WI38 (cell line): ENCODE measurements around the gene GNAT2.

Experiments
- H3K4me3 ChIP-seq: 2 replicates; pipeline ENCODE4 v1.5.1; 2011; ENCODE audit warnings: low read depth, mild to moderate bottlenecking, control low read depth, low read length
- TF ChIP-seq, protein P1 (sequence below): IDR thresholded peaks from 2 replicates; pipeline ENCODE4 v1.5.1; 2012; ENCODE audit warnings: low read depth, mild to moderate bottlenecking, control low read depth, low read length

The GNAT2 gene

DNA sequence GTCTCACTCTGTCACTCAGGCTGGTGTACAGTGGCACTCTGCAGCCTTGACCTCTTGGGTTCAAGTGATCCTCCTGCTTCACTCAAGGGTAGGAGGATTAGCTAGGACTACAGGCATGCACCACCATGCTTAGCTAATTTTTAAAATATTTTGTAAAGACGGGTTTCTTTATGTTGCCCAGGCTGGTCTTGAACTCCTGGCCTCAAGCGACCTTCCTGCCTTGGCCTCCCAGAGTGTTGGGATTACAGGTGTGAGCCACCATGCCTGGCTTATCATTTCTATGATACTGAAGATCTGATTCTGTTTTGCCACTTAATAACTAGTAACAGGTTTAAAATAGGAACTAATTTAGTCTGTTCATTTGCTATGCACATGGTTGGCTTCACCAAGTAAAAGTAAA is 37.4 kb downstream of the GNAT2 start:
- TF ChIP-seq, protein P1, sequence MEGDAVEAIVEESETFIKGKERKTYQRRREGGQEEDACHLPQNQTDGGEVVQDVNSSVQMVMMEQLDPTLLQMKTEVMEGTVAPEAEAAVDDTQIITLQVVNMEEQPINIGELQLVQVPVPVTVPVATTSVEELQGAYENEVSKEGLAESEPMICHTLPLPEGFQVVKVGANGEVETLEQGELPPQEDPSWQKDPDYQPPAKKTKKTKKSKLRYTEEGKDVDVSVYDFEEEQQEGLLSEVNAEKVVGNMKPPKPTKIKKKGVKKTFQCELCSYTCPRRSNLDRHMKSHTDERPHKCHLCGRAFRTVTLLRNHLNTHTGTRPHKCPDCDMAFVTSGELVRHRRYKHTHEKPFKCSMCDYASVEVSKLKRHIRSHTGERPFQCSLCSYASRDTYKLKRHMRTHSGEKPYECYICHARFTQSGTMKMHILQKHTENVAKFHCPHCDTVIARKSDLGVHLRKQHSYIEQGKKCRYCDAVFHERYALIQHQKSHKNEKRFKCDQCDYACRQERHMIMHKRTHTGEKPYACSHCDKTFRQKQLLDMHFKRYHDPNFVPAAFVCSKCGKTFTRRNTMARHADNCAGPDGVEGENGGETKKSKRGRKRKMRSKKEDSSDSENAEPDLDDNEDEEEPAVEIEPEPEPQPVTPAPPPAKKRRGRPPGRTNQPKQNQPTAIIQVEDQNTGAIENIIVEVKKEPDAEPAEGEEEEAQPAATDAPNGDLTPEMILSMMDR = no peak
- no peak overlapping the region for H3K4me3 ChIP-seq

DNA sequence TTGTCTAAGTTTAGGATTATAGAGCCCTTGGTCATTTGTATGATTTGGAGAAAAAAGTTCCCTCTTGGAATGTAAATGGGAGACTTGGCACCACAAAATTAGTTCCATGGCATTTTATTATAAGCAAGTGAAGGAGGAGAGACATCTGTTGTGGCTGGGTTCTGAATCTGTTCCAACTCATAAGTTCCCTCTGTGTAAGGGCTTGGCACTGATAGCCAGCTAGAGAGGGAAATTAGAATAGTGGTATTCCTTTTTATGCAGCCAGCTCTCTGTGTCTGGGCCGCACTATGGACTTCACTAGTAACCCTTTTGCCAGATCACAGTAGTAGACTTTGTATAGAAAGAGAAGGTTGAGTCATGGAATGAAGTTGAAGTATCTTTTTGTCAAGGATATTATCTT is 39.9 kb downstream of the GNAT2 start:
- no peak overlapping the region for H3K4me3 ChIP-seq
- TF ChIP-seq, protein P1 = no peak

DNA sequence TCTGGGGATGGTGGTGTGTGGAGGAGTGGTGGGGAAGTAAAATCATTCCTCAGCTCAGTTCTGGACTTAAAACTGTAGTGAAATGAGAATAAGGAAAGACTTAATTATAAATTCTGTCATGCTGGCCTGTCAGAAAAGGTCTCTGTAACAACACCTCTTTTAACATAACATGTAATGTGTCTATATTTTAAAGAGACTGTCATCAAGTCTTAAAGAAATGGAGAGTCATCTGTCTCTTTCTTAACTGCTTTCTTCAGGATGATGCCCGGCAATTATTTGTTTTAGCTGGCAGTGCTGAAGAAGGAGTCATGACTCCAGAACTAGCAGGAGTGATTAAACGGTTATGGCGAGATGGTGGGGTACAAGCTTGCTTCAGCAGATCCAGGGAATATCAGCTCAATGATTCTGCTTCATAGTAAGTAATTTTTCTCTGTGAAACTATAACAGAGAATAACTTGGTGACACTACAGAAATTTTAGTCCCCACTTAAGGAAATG is 40.4 kb downstream of the GNAT2 start:
- H3K4me3 ChIP-seq = no peak overlapping the region
- TF ChIP-seq, protein P1 = no peak

DNA sequence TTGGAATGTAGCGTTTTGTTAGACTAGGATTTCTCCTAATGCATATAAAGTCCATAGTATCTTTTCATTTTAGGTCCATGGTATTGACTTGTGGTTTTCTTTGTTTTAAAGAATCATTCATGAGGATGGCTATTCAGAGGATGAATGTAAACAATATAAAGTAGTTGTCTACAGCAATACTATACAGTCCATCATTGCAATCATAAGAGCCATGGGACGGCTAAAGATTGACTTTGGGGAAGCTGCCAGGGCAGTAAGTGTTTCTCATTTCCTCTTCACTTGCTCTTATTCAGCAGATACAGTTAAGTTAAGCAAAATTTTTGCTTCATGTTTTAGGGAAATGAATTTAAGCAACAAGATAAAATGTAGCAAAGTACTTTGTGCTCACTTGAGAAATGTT is 45.6 kb downstream of the GNAT2 start:
- TF ChIP-seq, protein P1 = no peak

DNA sequence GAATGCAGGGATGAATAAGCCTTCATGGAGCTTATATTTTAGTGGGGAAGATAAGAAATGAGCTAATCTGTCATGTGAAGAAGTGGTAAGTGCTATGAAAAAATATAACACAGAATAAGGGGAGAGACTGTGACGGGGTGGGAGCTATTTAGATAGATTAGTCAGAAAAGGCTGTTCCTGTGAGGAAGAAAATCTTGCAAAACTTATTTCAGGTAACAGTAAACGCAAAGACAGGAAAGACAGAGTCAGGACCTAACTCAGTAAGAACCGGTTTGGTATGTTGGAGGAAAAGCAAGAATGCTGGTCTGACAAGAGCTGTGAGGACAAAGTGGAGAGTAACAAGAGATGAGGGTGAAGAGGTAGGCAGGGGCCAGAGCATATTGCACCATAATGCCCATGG is 49.0 kb downstream of the GNAT2 start:
- no peak overlapping the region for H3K4me3 ChIP-seq
- TF ChIP-seq, protein P1 = no peak

More for the DNA sequence above, 45.6 kb downstream of the GNAT2 start:
- no peak overlapping the region for H3K4me3 ChIP-seq

DNA sequence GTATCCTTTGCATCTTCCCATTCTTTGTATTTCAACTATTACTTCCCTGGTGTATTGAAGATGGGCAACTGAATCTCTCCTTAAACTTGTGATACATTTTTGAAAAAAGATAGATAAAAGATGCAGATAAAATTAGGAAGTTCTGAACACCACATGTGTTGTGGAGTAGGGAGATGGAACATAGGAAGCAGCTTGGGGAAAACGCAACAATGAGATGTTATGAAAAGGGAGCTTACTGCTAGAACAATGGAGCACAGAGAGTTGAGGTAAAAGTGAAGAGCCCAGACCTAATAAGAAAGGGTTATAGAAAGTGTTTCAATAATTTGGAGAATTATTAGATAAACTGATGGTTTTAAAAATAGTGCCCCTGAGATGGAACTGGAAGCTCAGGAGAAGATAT is 50.1 kb downstream of the GNAT2 start:
- H3K4me3 ChIP-seq = no peak overlapping the region
- TF ChIP-seq, protein P1 = no peak

DNA sequence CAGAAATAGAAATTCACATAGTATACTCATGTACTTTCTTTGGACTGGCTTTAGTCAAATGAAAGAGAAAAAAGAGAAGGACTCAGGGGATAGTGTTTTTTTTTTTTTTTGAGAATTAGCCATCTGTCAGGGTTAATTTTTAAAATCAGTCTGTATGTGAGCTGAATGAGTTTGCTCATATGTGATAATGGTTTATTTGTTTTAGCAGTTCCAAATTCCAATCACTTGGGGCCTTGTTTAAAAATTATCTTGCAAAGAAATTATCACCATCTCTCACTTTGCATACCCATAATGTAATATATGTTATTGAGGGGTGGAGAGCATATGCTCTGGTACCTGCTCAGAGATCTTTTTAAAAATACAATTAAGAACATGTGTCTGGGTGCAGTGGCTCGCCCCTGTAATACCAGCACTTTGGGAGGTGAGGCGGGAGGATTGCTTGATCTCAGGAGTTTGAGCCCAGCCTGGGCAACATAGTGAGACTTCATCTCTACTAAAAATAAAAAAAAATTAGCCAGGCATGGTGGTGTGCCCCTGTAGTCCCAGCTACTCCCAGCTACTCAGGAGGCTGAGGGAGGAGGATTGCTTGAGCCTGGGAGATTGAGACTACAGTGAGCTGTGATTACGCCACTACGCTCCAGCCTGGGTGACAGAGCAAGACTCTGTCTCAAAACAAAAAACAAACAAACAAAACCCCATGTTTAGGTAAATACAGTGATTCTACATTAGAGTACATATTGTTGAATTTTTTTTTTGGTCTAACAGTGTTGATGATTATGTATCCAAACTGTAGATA is 51.3 kb downstream of the GNAT2 start:
- H3K4me3 ChIP-seq = no peak overlapping the region
- TF ChIP-seq, protein P1 = no peak
